Central memory CD4-positive, alpha-beta T cell (primary cell): ENCODE data around the gene GPX7.

Source experiments
- DNase-seq: peaks from one replicate; pipeline ENCODE4 v3.0.0; 2022

GPX7 gene

GRCh38 chr1:52588535-52588934 lies 13.6 kb upstream of the GPX7 start:
- DNase-seq = no peak

- DNase-seq = no peak
These were observed 11.9 kb upstream of the GPX7 start for GRCh38 chr1:52590266-52590665.

GRCh38 chr1:52592637-52593323 lies 9.4 kb upstream of the GPX7 start:
- no peak for DNase-seq

- no peak for DNase-seq
These were observed 8.7 kb upstream of the GPX7 start for GRCh38 chr1:52593495-52593894.

- no peak for DNase-seq
These were observed 7.1 kb upstream of the GPX7 start for GRCh38 chr1:52595061-52595460.

GRCh38 chr1:52597912-52598311 lies 4.3 kb upstream of the GPX7 start:
- no peak for DNase-seq

GRCh38 chr1:52598729-52599128 lies 3.4 kb upstream of the GPX7 start:
- DNase-seq = no peak

- no peak for DNase-seq
These were observed 2.9 kb upstream of the GPX7 start for GRCh38 chr1:52599236-52599635.

GRCh38 chr1:52600533-52601179 lies 1.5 kb upstream of the GPX7 start:
- DNase-seq = no peak

GRCh38 chr1:52601519-52601918 lies 652 bp upstream of the GPX7 start:
- DNase-seq = no peak

GRCh38 chr1:52602856-52603600 lies 857 bp downstream of the GPX7 start:
- DNase-seq = peak; percentile 3

GRCh38 chr1:52603630-52604029 lies 1.5 kb downstream of the GPX7 start:
- DNase-seq = no peak

- DNase-seq = no peak
These were observed 2.0 kb downstream of the GPX7 start for GRCh38 chr1:52604063-52604770.

GRCh38 chr1:52613636-52614373 lies 11.6 kb downstream of the GPX7 start:
- no peak for DNase-seq

- DNase-seq = no peak
These were observed 12.5 kb downstream of the GPX7 start for GRCh38 chr1:52614671-52615070.

- DNase-seq = no peak
These were observed 13.4 kb downstream of the GPX7 start for GRCh38 chr1:52615489-52616042.

- no peak for DNase-seq
These were observed 19.8 kb downstream of the GPX7 start for GRCh38 chr1:52621950-52622349.

- DNase-seq = no peak
These were observed 21.6 kb downstream of the GPX7 start for GRCh38 chr1:52623812-52624211.

GRCh38 chr1:52627028-52627427 lies 24.9 kb downstream of the GPX7 start:
- no peak for DNase-seq

GRCh38 chr1:52628614-52629324 lies 26.6 kb downstream of the GPX7 start:
- no peak for DNase-seq

- DNase-seq = no peak
These were observed 27.1 kb downstream of the GPX7 start for GRCh38 chr1:52629325-52629643.

- DNase-seq = no peak
These were observed 27.5 kb downstream of the GPX7 start for GRCh38 chr1:52629667-52630066.
